HG03066 (cell line): ENCODE data around the gene PDE8A.
"Not testable (repeated sequence)": the region's sequence is repeated elsewhere in the genome, so short reads cannot be mapped to it uniquely, and the experiment has no call there.

Experiments used
- ATAC-seq: cut with Tn5 transposase; IDR thresholded peaks from one replicate; pipeline ENCODE4 v1.9.1; 2021; ENCODE audit warnings: low read depth; ENCODE audit not compliant: unreplicated experiment

Gene PDE8A

GRCh38 chr15:85155857-85156256, 174.2 kb downstream of the PDE8A start:
- no peak for ATAC-seq

GRCh38 chr15:85157344-85157743, 175.7 kb downstream of the PDE8A start:
- ATAC-seq, result no peak

- ATAC-seq, result no peak
Measured at GRCh38 chr15:85162237-85162636, 180.6 kb downstream of the PDE8A start.

DNA sequence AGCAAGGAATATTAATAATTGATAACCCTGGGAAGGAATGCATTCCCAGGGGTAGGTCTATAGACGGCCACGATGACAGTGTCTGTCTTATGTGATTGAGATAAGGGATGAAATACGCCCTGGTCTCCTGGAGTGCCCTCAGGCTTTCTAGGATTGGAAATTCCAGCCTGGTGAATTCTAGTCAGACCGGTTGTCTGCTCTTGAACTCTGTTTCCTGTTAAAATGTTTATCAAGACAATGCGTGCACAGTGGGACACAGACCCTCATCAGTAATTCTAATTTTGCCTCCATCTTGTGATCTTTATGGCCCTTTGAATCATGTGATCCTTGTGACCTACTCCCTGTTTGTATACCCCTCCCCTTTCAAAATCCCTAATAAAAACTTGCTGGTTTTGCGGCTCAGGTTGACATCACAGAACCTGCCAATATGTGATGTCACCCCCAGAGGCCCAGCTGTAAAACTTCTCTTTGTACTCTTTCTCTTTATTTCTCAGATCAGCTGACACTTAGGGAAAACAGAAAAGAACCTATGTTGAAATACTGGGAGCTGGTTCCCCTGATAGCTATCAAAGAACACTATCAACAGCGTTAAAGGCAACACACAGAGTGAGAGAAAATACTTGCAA, 183.3 kb downstream of the PDE8A start:
- ATAC-seq, result no peak

DNA sequence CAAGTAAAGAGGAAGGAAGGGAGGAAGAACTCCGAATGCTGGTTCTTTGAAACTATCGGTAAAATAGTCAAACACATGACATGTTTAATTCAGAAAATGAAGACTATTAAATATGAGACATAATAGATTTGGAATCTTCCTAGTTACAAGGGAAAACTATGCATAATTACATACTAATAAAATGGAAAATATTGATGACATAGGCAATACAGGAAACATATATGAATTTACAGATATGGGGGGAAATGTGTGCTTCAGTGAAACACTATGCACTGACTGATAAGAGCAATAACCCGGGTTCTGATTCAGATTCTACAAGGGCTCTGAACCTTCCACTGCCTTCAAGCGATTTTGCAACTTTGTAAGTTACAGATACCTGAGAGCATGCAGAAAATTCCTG, 185.9 kb downstream of the PDE8A start:
- ATAC-seq, result no peak

DNA sequence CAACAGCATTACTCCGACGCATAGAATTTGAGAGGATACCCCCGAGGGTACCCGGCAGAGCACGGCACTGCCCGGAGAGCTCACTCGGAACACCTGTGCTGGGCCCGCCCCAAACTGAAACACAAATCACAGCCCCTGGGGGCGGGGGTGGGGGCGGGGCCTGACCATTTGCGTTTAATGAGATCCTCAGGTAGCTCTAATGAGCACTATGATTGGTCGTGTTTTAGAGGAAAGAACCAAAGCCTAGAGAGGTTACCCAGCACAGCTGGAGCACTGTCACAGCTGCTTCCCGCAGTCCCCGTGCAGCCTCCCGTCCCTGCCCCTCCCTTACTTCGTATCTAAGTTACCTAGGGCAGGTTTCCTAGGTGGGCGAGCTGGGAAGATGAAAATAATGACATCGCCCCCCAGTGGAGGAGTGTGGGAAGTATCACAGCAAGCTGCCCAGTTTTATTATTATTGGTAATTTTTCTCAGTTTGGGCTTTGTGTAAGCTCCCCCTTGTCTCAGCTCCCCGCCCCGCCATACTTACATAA, 187.1 kb downstream of the PDE8A start:
- no peak for ATAC-seq

GRCh38 chr15:85171736-85172135, 190.1 kb downstream of the PDE8A start:
- ATAC-seq, result no peak

- ATAC-seq, result no peak
Measured at GRCh38 chr15:85172846-85173490, 191.3 kb downstream of the PDE8A start.

GRCh38 chr15:85173630-85174029, 192.0 kb downstream of the PDE8A start:
- not testable (repeated sequence) for ATAC-seq

DNA sequence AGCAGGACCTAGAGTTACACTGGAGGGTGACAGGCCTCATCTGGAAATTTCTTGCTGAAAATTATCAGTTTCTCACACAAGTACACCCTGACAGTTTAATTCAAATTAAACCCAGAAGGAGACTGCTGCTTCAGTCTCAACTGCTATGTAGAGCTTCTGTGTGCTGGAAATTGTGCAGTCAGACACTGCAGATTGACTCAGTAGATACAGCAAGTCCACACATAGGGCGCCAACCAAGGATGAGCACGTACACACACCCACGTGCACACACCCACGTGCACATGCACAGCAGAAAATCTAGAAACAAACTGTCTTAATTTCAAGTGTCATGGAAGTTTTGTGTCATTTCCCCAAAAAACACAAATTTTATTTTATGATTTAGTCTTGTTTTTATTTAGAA, 192.9 kb downstream of the PDE8A start:
- ATAC-seq, result no peak

- not testable (repeated sequence) for ATAC-seq
Measured at GRCh38 chr15:85177042-85177515, 195.4 kb downstream of the PDE8A start.

- no peak for ATAC-seq
Measured at GRCh38 chr15:85178308-85178707, 196.7 kb downstream of the PDE8A start.

DNA sequence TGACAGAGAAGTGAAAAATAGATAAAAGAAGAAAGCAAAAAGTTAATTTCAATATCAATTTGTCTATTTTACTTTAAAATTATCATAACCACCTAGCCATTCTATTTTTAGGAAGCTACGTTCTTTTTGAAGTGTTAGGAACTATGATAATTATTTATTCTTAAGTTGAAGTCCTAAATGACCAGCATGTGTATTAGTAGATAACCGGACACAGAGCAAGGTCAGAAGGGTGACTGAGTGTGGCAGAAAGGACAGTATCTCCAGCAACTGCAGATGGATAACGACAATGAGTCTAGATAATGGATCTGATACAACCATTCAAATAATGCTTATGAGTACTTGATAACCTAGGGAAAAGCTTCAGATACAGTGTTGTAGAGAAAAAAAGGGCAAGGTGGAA, 198.0 kb downstream of the PDE8A start:
- ATAC-seq, result no peak

- ATAC-seq, result not testable (repeated sequence)
Measured at GRCh38 chr15:85185350-85185749, 203.7 kb downstream of the PDE8A start.

- not testable (repeated sequence) for ATAC-seq
Measured at GRCh38 chr15:85188171-85188577, 206.5 kb downstream of the PDE8A start.
